COLO829 (cell line): Measurements from ENCODE around the gene TESK2.
"Not testable (repeated sequence)": the region's sequence is repeated elsewhere in the genome, so short reads cannot be mapped to it uniquely, and the experiment has no call there.

Experiments used
- DNase-seq: peaks from one replicate; pipeline ENCODE4 v3.0.0; 2012; ENCODE audit warnings: low spot score

The TESK2 gene

GRCh38 chr1:45510036-45510971 lies 19.3 kb upstream of the TESK2 start:
- no peak for DNase-seq

- DNase-seq = no peak
These were observed 17.6 kb upstream of the TESK2 start for GRCh38 chr1:45508295-45509151.

- DNase-seq = no peak
These were observed 16.9 kb upstream of the TESK2 start for GRCh38 chr1:45507893-45508292.

GRCh38 chr1:45507195-45507594 lies 16.2 kb upstream of the TESK2 start:
- no peak for DNase-seq

GRCh38 chr1:45503462-45504360 lies 12.7 kb upstream of the TESK2 start:
- no peak for DNase-seq

- no peak for DNase-seq
These were observed 10.5 kb upstream of the TESK2 start for GRCh38 chr1:45501505-45501859.

GRCh38 chr1:45499415-45499769 lies 8.4 kb upstream of the TESK2 start:
- DNase-seq = no peak

GRCh38 chr1:45498279-45498678 lies 7.3 kb upstream of the TESK2 start:
- DNase-seq = no peak

- peak; percentile 39 for DNase-seq
These were observed 2.2 kb upstream of the TESK2 start for GRCh38 chr1:45493116-45493697.

- no peak for DNase-seq
These were observed 1.7 kb upstream of the TESK2 start for GRCh38 chr1:45492691-45493090.

- DNase-seq = no peak
These were observed 711 bp upstream of the TESK2 start for GRCh38 chr1:45491487-45492260.

- no peak for DNase-seq
These were observed 790 bp downstream of the TESK2 start for GRCh38 chr1:45490121-45490625.

GRCh38 chr1:45489379-45489778 lies 1.6 kb downstream of the TESK2 start:
- not testable (repeated sequence) for DNase-seq

GRCh38 chr1:45488666-45489377 lies 2.1 kb downstream of the TESK2 start:
- no peak for DNase-seq

- no peak for DNase-seq
These were observed 5.0 kb downstream of the TESK2 start for GRCh38 chr1:45485949-45486348.

- DNase-seq = no peak
These were observed 11.8 kb downstream of the TESK2 start for GRCh38 chr1:45479039-45479748.

- DNase-seq = no peak
These were observed 12.7 kb downstream of the TESK2 start for GRCh38 chr1:45478121-45478814.

- DNase-seq = no peak
These were observed 13.3 kb downstream of the TESK2 start for GRCh38 chr1:45477646-45478045.

- DNase-seq = not testable (repeated sequence)
These were observed 16.8 kb downstream of the TESK2 start for GRCh38 chr1:45474194-45474593.
